ENCODE data around the gene NCKIPSD. TPM values are rescaled to one million over a fixed set of nuclear protein-coding genes. Genes with fewer than 3 reads are reported as not detected.
A peak's percentile ranks its signal among the peaks of the same experiment; 100 is the strongest.

NCKIPSD gene
- total RNA-seq, 1 donor from 2014 or later, result 26.3 TPM

DNA sequence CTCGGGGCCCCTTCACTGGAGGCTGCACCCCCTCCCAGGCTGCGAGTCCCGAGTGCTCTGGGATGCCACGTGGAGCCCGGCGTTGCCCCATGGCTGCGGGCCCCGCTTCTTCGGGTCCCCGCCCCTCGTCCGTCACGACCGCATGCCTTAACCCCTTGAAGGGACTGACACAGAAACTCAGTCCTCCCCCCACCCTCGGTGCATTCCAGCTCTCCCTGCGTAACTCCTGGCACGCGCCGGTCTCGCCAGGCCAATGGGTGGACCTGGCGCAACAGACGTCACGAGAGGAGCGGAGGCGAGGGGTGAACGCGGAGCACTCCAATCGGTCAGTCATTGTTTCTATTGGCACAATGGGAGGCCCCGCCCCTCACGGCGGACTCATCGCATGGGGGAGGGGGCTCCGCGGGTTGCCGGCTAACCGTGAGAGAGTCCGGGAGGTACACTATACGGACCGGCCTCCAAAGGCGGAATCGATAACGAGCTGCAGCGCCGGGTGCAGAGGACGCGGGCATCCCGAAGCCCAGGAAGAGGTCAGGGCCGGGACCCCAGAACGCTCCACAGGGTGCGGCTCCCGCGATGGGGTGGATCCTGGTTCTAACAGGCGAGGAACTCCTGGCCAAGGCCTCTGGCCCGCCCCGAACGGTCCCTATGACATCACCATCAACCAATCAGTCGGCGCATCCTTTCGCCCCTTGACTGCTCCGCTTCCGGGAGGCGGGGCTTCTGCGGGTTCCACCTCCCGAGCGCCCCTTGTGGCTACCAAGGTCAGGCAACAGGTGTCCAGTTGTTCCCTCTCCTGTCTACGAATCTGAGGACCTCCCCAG lies 22.0 kb downstream of the NCKIPSD start:
- peaks cover 17% of the 10 kb centered on the region for H3K4me1 Mint-ChIP-seq (ENCODE audit: unreplicated experiment)
- TF ChIP-seq, protein P1, sequence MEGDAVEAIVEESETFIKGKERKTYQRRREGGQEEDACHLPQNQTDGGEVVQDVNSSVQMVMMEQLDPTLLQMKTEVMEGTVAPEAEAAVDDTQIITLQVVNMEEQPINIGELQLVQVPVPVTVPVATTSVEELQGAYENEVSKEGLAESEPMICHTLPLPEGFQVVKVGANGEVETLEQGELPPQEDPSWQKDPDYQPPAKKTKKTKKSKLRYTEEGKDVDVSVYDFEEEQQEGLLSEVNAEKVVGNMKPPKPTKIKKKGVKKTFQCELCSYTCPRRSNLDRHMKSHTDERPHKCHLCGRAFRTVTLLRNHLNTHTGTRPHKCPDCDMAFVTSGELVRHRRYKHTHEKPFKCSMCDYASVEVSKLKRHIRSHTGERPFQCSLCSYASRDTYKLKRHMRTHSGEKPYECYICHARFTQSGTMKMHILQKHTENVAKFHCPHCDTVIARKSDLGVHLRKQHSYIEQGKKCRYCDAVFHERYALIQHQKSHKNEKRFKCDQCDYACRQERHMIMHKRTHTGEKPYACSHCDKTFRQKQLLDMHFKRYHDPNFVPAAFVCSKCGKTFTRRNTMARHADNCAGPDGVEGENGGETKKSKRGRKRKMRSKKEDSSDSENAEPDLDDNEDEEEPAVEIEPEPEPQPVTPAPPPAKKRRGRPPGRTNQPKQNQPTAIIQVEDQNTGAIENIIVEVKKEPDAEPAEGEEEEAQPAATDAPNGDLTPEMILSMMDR (IDR thresholded peaks at IDR 0.05), result peak; percentile 85
- H3K27ac Mint-ChIP-seq (ENCODE audit: unreplicated experiment), result peak overlapping the region; percentile 98
- H3K36me3 Mint-ChIP-seq (ENCODE audit: unreplicated experiment), result peaks cover 3% of the 10 kb centered on the region
- no peaks in the 10 kb centered on the region for H3K9me3 Mint-ChIP-seq (ENCODE audit: unreplicated experiment)
- peak; percentile 99 for DNase-seq (ENCODE audit: extremely low spot score, unreplicated experiment)
- H3K27me3 Mint-ChIP-seq (ENCODE audit: unreplicated experiment), result no peaks in the 10 kb centered on the region
- H3K4me3 Mint-ChIP-seq (ENCODE audit: unreplicated experiment), result peak overlapping the region; percentile 89

DNA sequence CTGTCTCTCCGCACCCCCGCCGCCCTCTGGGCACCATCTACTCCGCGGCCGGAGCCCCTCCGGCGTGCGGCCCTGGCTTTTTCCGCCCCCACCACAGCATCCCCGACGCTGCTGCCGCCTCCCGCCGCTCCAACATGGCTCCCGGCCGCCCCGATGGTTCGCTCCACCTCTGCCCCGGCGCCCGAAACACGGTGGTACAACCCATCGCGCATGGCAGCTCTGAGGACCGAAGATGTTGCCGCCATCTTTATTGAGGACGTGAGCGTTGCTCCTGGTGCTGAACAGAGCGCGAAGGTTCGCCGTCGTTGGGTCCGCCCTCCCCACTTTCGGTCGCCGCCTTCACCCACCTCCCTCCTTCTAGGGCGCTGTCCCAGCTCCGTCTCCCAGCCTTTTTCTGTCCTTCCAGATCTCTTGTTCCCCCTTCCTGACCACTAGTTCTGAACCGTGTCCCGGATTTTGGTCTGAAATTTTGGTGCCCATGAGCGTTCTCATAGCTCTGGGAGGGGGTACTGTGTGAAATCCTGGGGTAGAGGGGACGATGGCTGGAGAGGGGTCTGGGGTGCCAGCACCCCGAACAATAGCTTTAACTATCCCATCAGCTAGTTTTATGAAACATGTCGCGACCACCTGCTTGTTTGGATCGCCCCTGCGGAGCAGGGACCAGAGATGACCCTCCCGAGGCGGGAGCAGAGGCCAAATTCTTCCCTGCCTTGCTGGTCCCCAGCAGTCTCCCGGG lies 22.8 kb downstream of the NCKIPSD start, which contains the start of gene CELSR3:
Gene CELSR3 (minus strand): TSS at position 134 of the 736 bp plus-strand sequence. CDS start 252 bp downstream, outside the sequence.
- Mint-ChIP-seq H3K27ac (ENCODE audit: unreplicated experiment) (peak within 1 kb of the TSS; percentile 98), H3K36me3 (ENCODE audit: unreplicated experiment) (peaks cover 5% of the 10 kb centered on the region), H3K4me3 (ENCODE audit: unreplicated experiment) (peak within 1 kb of the TSS; percentile 89), H3K4me1 (ENCODE audit: unreplicated experiment) (peaks cover 17% of the 10 kb centered on the region), H3K9me3 (ENCODE audit: unreplicated experiment) (no peaks in the 10 kb centered on the region), H3K27me3 (ENCODE audit: unreplicated experiment) (no peaks in the 10 kb centered on the region)
- DNase-seq (ENCODE audit: extremely low spot score, unreplicated experiment), result peak; percentile 95
- TF ChIP-seq, protein P1 (IDR thresholded peaks at IDR 0.05), result no peak

DNA sequence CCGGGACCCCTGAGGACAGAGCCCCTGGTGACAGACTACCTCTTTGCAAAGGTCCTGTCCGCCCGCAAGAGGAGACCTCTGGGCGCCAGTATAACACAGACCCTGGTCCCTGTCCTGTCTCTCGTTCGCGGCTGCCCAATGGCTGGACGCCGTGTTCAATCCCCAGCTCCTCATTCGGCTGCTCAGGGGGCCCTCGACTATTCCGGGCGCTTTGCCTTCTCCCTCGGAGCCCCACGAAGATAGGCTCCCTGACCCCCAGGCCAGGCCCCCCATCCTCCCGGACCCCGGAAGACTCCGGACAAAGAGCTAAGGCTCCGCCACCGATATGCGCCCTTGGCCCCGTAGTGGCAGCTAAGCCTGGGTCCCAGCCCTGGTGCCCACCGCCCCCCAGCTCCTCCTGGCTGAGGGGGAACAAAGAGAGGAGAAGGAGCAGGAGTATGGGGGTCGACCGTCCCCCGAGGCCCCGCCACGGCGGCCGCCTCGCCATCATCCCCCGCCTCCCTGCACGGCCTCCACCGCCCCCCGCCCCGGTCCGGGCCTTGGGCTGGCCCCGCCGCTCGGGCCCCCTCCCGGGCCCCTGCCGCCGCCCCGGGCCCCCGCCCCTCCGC lies 23.5 kb downstream of the NCKIPSD start:
- H3K36me3 Mint-ChIP-seq (ENCODE audit: unreplicated experiment), result peaks cover 5% of the 10 kb centered on the region
- H3K4me1 Mint-ChIP-seq (ENCODE audit: unreplicated experiment), result peaks cover 17% of the 10 kb centered on the region
- no peaks in the 10 kb centered on the region for H3K27me3 Mint-ChIP-seq (ENCODE audit: unreplicated experiment)
- TF ChIP-seq, protein P1 (IDR thresholded peaks at IDR 0.05), result no peak
- no peak overlapping the region for H3K27ac Mint-ChIP-seq (ENCODE audit: unreplicated experiment)
- DNase-seq (ENCODE audit: extremely low spot score, unreplicated experiment), result no peak
- no peaks in the 10 kb centered on the region for H3K9me3 Mint-ChIP-seq (ENCODE audit: unreplicated experiment)
- H3K4me3 Mint-ChIP-seq (ENCODE audit: unreplicated experiment), result peak overlapping the region; percentile 65

DNA sequence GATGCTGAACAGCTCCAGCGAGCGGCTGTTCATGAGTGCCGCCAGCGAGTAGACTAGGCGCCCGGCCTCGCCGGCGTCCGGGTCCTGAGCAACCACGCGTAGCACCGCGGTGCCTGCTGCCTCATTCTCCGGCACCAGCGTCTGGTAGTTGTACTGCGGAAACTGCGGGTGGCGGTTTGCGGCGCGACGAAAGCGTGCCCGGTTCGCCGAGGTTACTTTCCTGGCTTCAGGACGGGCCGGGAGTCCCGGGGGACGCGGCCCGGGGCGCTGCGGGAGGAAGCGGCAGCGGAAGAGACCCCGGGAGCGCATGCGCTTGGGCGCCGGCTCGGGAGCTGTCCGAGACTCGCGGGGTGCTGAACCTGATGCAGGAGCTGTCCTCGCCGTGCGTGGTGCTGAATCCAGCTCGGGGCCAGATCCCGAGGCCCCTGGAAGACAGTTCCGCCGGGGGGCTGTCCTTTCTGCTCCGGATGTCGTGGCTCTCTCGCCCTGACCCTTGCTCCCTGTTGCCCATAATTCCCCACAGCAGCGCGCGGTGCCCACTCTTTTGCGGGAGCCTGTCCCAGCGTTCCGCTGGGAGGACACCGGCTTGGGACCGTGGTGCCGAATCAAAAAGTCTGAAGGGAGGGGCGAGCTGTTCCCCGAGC lies 24.1 kb downstream of the NCKIPSD start:
- Mint-ChIP-seq H3K4me3 (ENCODE audit: unreplicated experiment) (peak overlapping the region; percentile 65), H3K9me3 (ENCODE audit: unreplicated experiment) (no peaks in the 10 kb centered on the region), H3K4me1 (ENCODE audit: unreplicated experiment) (peaks cover 17% of the 10 kb centered on the region), H3K27ac (ENCODE audit: unreplicated experiment) (peak overlapping the region; percentile 23), H3K36me3 (ENCODE audit: unreplicated experiment) (peaks cover 5% of the 10 kb centered on the region), H3K27me3 (ENCODE audit: unreplicated experiment) (no peaks in the 10 kb centered on the region)
- DNase-seq (ENCODE audit: extremely low spot score, unreplicated experiment), result peak; percentile 92
- TF ChIP-seq, protein P1 (IDR thresholded peaks at IDR 0.05), result no peak

All from osteocyte (in vitro differentiated cells).